ENCODE measurements around the gene PSMG4. TPM values are rescaled to one million over a fixed set of nuclear protein-coding genes. Genes with fewer than 3 reads are reported as not detected.

The PSMG4 gene
- total RNA-seq, 2 experiments from 2014 or later, result 50.2 to 53.9 TPM

GRCh38 chr6:3280091-3280490, 21.3 kb downstream of the PSMG4 start:
- no peak for ATAC-seq
- ChIA-PET POLR2A (interaction anchor here (0.9 kb wide), 1 partner anchor 440 kb away, joined by 3 read pairs; no protein-coding TSS in a partner anchor), CTCF (interaction anchor here (0.5 to 8.2 kb wide), 29 partner anchors 8 to 698 kb away, joined by 3 to 89 read pairs (median 3); partner anchors contain the start of gene SLC22A23)
- Mint-ChIP-seq H3K27me3 (no peaks in the 10 kb centered on the region), H3K9me3 (no peaks in the 10 kb centered on the region), H3K4me3 (no peak overlapping the region), H3K27ac (no peak overlapping the region), H3K36me3 (ENCODE audit: low read depth) (no peaks in the 10 kb centered on the region), H3K4me1 (ENCODE audit: low read depth) (peaks cover 3% of the 10 kb centered on the region)
- DNase-seq, result no peak
- intact Hi-C loops (cut with micrococcal nuclease), result no loop called here
- no peak for TF ChIP-seq CTCF (IDR thresholded peaks at IDR 0.05)

- no peak for ATAC-seq
- ChIA-PET POLR2A (interaction anchor here (1.5 kb wide), 1 partner anchor 14 kb away, joined by 3 read pairs; no protein-coding TSS in a partner anchor), CTCF (interaction anchor here (1.0 to 8.2 kb wide), 5 partner anchors 11 to 698 kb away, joined by 3 to 89 read pairs (median 4); no protein-coding TSS in a partner anchor)
Observed at GRCh38 chr6:3280866-3281465, 22.2 kb downstream of the PSMG4 start.

GRCh38 chr6:3281631-3282475, 23.1 kb downstream of the PSMG4 start:
- DNase-seq (no peak), ATAC-seq (no peak)
- TF ChIP-seq CTCF (IDR thresholded peaks at IDR 0.05), result no peak
- POLR2A ChIA-PET, result interaction anchor here (1.5 kb wide), 1 partner anchor 14 kb away, joined by 3 read pairs; no protein-coding TSS in a partner anchor
- H3K27ac Mint-ChIP-seq, result no peak overlapping the region
- CTCF ChIA-PET, result interaction anchor here (1.0 to 8.2 kb wide), 6 partner anchors 10 to 697 kb away, joined by 3 to 89 read pairs (median 4); no protein-coding TSS in a partner anchor
- H3K4me1 Mint-ChIP-seq (ENCODE audit: low read depth), result peaks cover 3% of the 10 kb centered on the region
- intact Hi-C loops (cut with micrococcal nuclease), result no loop called here
- no peaks in the 10 kb centered on the region for H3K27me3 Mint-ChIP-seq
- H3K9me3 Mint-ChIP-seq, result no peaks in the 10 kb centered on the region
- no peak overlapping the region for H3K4me3 Mint-ChIP-seq
- no peaks in the 10 kb centered on the region for H3K36me3 Mint-ChIP-seq (ENCODE audit: low read depth)

More at GRCh38 chr6:3280866-3281465, 22.2 kb downstream of the PSMG4 start:
- no peaks in the 10 kb centered on the region for H3K27me3 Mint-ChIP-seq
- no peaks in the 10 kb centered on the region for H3K36me3 Mint-ChIP-seq (ENCODE audit: low read depth)
- no peak for TF ChIP-seq CTCF (IDR thresholded peaks at IDR 0.05)
- H3K4me1 Mint-ChIP-seq (ENCODE audit: low read depth), result peaks cover 3% of the 10 kb centered on the region
- DNase-seq, result no peak
- H3K27ac Mint-ChIP-seq, result no peak overlapping the region
- no peak overlapping the region for H3K4me3 Mint-ChIP-seq
- no peaks in the 10 kb centered on the region for H3K9me3 Mint-ChIP-seq
- intact Hi-C loops (cut with micrococcal nuclease), result no loop called here

- DNase-seq (no peak), ATAC-seq (no peak)
- POLR2A ChIA-PET, result interaction anchor here (0.6 to 1.5 kb wide), 2 partner anchors 15 to 176 kb away, joined by 3 read pairs; no protein-coding TSS in a partner anchor
- no peak overlapping the region for H3K27ac Mint-ChIP-seq
- peaks cover 3% of the 10 kb centered on the region for H3K4me1 Mint-ChIP-seq (ENCODE audit: low read depth)
- H3K9me3 Mint-ChIP-seq, result no peaks in the 10 kb centered on the region
- no peak for TF ChIP-seq CTCF (IDR thresholded peaks at IDR 0.05)
- intact Hi-C loops (cut with micrococcal nuclease), result no loop called here
- H3K36me3 Mint-ChIP-seq (ENCODE audit: low read depth), result no peaks in the 10 kb centered on the region
- CTCF ChIA-PET, result interaction anchor here (1.2 to 8.2 kb wide), 4 partner anchors 9 to 450 kb away, joined by 3 to 89 read pairs (median 4); no protein-coding TSS in a partner anchor
- no peaks in the 10 kb centered on the region for H3K27me3 Mint-ChIP-seq
- H3K4me3 Mint-ChIP-seq, result no peak overlapping the region
Observed at GRCh38 chr6:3282476-3283236, 23.9 kb downstream of the PSMG4 start.

All from activated CD8-positive, alpha-beta T cell treated with anti-CD3 and anti-CD28 coated beads for 36 hours (primary cell).